ENCODE results near the gene FZD2.

GRCh38 chr17:44533533-44534246 lies 23.6 kb upstream of the FZD2 start:
- peak; percentile 99 for TF ChIP-seq CTCF (conservative IDR thresholded peaks at IDR 0.05; ENCODE audit: low read depth, low read length)
- TF ChIP-seq EZH2 (IDR thresholded peaks at IDR 0.05; ENCODE audit: low read length, unreplicated experiment), result no peak
- TF ChIP-seq EZH2phosphoT487 (IDR thresholded peaks at IDR 0.05; ENCODE audit: borderline replicate concordance, low read length), result no peak

All from PC-3 (cell line).